Measurements from ENCODE around the gene HRH1.

DNA sequence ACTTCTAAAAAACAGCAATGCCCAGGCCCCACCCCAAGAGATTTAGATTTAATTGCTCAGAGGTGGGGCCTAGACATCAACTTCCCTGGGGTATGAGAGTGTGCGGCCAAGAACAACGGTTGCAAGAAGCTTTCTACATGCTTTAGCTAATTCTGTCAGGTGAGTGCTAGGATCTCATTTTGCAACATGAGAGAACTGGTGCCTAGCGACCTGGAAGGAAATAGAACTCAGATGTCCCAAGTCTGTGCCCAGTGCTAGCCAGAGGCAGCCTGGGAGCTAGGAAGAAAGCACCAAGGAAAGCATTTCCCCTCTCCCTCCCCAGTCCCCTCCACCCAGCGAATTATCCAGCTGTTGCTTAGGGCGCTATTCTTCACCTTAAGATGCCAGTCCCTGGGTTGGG lies 22.9 kb upstream of the HRH1 start:
- TF ChIP-seq, protein P1, sequence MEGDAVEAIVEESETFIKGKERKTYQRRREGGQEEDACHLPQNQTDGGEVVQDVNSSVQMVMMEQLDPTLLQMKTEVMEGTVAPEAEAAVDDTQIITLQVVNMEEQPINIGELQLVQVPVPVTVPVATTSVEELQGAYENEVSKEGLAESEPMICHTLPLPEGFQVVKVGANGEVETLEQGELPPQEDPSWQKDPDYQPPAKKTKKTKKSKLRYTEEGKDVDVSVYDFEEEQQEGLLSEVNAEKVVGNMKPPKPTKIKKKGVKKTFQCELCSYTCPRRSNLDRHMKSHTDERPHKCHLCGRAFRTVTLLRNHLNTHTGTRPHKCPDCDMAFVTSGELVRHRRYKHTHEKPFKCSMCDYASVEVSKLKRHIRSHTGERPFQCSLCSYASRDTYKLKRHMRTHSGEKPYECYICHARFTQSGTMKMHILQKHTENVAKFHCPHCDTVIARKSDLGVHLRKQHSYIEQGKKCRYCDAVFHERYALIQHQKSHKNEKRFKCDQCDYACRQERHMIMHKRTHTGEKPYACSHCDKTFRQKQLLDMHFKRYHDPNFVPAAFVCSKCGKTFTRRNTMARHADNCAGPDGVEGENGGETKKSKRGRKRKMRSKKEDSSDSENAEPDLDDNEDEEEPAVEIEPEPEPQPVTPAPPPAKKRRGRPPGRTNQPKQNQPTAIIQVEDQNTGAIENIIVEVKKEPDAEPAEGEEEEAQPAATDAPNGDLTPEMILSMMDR (conservative IDR thresholded peaks at IDR 0.05 in 1 of 2, IDR thresholded peaks at IDR 0.05 in 1 of 2; ENCODE audit: extremely low read depth in 1 of 2, insufficient read depth in 1 of 2, low read depth in 1 of 2, low read length in 2 of 2): no peak
- no peak for TF ChIP-seq EZH2 (IDR thresholded peaks at IDR 0.05; ENCODE audit: borderline replicate concordance, low read length)
